Ovary (tissue), 3 donors: ENCODE results near the gene ZNF208.

Experiments used
- EP300 ChIP-seq: sonication (generic); formaldehyde crosslinking; IDR thresholded peaks from one replicate; pipeline ENCODE4 v1.6.1; 2017; ENCODE audit warnings: antibody characterized with exemption
- TF ChIP-seq, protein P1 (sequence below), 3 donors: fragments of 450-650 bp in 2 of 3; fragments of 200-600 bp in 1 of 3; IDR thresholded peaks; one replicate each; pipeline versions ENCODE4 v1.5.1 to v1.8.0; 2016 to 2022; ENCODE audit warnings: antibody characterized with exemption in 3 of 3, mild to moderate bottlenecking in 1 of 3
- donor health status: DM: no; HTN: no; CAD: no.

DNA sequence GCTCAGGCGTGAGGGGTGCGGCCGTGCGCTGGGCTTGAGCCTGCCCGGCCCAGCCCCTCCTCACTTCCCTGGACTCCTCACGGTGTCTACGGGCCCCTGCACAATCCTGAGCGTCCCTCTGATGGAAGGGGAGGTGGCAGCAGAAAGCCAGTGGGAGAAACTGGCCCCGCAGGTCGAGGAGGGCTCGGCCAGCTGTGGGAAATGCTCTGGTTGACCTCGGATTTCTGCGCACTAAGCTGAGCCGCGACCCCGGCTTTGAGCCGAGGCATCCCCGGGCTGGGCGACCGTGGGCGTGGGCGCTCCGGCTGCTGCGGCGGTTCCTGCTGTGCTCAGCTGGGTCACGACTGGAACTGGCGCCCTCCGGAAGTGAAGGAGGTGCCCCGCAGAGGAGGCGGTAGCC is 70.1 kb downstream of the ZNF208 start:
- no peak for TF ChIP-seq EP300
- TF ChIP-seq, protein P1, sequence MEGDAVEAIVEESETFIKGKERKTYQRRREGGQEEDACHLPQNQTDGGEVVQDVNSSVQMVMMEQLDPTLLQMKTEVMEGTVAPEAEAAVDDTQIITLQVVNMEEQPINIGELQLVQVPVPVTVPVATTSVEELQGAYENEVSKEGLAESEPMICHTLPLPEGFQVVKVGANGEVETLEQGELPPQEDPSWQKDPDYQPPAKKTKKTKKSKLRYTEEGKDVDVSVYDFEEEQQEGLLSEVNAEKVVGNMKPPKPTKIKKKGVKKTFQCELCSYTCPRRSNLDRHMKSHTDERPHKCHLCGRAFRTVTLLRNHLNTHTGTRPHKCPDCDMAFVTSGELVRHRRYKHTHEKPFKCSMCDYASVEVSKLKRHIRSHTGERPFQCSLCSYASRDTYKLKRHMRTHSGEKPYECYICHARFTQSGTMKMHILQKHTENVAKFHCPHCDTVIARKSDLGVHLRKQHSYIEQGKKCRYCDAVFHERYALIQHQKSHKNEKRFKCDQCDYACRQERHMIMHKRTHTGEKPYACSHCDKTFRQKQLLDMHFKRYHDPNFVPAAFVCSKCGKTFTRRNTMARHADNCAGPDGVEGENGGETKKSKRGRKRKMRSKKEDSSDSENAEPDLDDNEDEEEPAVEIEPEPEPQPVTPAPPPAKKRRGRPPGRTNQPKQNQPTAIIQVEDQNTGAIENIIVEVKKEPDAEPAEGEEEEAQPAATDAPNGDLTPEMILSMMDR (IDR thresholded peaks at IDR 0.05), result no peak
